ENCODE measurements around the gene RPS15.
"Not testable (repeated sequence)": the region's sequence is repeated elsewhere in the genome, so short reads cannot be mapped to it uniquely, and the experiment has no call there.

The RPS15 gene

DNA sequence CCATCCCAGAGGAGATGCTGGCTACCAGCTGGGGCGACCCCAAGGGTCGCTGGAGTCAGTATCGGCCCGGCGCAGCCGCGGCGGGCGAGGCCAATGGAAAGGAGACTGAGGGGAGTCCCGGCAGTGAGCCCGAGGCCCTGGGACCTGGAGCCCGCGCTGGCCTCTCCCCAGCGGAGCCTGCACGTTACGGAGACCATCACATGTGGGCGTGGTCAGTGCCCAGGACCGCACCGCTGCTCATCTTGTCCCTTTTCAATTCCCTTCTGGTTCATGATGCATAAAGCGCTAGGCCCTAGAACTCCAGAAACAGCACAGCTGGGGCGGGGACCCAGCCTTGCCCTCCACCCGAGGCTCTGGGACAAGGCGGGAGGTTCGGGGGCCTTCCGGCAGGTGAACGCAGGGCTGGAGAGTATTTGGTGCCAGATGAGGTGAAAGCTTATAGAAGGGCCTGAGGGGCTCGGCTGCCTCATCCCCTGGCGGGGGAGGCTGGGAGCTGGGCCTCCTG is 32.9 kb downstream of the RPS15 start:
- DNase-seq = no peak

DNA sequence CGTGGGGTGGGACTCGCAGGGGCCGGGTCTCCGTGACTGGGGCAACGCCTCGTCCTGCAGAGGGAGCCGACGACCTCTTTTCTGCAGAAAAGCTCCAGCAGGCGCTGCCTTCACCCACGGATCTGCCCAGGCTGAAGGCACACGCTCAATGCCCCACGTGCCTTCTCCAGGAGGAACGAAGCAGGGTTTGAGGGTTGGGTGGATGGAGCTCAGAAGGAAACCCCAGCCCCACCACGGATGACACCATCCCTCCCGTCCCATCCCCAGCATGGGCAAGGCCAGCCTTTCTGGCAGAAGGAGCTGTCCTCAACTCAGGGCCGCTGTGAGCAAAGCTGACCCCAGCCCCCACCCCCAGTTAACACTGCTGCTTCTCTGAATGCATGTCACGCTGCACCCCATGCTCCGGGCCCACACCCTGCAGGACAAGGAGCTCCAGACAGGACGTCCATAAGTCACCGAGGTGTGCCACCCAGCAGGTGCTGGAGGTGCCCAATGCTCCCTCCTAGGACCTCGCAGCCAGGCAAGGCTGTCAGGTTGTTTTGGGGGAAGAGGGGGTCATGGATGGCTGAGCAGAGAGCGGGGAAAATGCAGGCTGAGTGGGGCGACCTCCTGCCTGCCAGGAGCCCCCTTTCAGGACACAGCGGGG is 33.4 kb downstream of the RPS15 start:
- DNase-seq = no peak

DNA sequence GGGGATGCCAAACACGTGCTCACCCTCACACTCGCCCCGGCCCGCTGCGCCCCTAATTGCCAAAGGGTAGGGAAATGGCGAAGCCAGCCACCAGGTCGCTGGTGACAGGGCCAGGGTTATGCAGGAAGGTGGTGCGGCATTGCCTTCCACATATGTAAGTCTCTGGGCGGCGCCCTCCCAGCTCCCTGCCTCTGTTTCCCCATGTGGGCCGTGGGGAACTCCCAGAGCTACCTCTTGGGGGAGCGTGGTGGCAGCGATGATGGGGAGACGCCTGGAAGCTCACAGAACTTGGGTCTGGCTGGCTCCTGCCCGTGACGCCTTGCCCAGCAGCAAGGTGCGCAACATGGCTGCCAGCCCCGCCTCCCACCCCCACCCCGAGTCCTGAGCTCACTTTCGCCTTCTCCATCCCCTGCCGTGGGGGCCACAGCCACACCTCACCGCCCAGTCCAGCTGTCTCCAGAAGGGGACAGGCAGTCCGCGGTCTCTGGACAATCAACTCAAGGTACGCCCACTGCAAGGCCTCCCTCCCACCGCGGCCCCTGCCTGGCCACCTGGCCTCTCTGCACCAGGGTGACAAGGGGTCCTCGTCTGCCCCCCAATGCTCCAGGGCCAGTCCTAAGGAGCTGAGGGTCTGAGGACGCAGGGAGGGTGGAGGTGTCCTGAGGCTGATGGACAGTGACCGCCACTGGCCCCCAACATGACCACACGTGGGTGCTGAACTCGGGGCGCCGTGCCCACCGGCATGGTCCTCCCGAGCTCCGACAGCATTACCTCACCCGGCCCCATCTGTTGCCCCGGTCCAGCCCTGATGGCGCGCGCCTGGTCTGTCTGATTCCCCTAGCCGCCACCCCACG is 34.3 kb downstream of the RPS15 start:
- DNase-seq = no peak

DNA sequence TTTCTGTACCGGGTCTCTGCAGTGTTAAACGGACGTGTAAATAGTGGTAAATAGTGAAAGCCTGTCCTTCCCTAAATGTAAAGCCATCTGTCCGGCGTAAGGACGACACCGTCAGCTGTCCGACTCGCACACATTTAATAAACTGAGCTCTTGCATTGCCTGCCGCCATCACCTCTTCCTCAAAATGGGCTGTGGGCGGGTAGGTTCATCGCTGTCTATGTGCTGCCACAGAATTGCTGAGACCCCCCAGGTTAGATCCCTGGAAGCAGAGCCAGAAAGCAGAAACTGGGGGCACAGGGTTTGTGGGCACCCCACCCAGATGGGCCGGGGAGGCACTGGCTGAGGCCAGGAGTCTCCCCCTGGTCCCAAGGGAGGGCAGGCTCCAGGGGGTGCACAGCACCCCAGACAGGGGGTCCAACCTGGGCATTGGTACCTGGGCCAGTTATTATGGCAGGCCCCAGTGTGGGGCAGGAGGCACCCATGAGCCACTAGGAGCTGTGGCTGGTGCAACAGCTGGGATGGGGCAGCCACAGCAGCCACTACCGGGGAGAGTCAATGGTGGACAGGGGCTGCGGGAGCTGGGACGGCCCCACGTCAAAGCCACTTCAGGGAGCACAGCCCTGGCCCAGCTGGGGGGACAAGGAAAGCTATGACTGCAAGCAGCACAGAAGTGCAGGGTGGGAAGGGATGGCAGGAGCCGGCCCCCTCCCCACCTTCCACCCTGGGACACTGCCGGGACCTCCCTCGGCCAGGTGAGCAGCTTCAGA is 35.1 kb downstream of the RPS15 start:
- DNase-seq = no peak

DNA sequence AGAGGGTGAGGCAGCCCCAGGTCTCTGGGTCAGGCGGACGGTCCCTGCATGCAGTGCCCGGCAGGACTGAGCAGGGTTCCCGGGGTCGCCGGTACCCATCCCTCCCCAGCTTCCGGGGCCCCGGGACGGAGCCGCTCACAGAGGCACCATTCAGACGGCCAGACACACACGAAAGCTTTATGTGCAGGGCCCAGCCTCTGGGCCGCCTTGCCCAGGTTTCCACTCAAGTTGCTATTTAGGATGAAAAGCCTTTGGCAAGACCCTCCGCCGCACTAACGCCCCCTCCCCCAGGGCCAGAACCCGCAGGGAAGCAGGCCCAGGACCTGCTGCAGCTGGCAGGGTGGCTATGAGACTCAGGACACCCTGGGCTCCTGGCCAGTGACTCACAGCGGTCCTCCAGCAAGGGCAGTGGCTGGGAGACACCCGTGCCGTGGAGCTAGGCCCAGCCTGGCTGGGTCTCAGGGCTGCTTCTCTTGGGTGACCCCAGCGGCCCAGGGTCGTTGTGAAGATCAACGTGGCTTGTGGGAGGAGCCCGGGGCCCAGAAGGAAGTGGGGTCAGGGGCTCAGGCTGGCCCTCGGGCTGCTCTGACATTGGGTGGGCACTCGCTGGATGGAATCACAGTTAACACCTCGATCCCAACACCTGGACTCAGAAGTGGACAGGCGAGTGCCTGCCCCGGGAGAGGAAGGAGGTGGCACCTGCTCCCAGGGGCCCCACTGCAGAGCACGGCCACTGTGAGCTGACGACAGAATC is 36.0 kb downstream of the RPS15 start:
- DNase-seq = no peak

- DNase-seq = no peak
Observed at GRCh38 chr19:1474765-1475351, 36.7 kb downstream of the RPS15 start.

GRCh38 chr19:1475751-1476437 is 37.7 kb downstream of the RPS15 start:
- DNase-seq = no peak

- DNase-seq = not testable (repeated sequence)
Observed at GRCh38 chr19:1477056-1477455, 38.9 kb downstream of the RPS15 start.

DNA sequence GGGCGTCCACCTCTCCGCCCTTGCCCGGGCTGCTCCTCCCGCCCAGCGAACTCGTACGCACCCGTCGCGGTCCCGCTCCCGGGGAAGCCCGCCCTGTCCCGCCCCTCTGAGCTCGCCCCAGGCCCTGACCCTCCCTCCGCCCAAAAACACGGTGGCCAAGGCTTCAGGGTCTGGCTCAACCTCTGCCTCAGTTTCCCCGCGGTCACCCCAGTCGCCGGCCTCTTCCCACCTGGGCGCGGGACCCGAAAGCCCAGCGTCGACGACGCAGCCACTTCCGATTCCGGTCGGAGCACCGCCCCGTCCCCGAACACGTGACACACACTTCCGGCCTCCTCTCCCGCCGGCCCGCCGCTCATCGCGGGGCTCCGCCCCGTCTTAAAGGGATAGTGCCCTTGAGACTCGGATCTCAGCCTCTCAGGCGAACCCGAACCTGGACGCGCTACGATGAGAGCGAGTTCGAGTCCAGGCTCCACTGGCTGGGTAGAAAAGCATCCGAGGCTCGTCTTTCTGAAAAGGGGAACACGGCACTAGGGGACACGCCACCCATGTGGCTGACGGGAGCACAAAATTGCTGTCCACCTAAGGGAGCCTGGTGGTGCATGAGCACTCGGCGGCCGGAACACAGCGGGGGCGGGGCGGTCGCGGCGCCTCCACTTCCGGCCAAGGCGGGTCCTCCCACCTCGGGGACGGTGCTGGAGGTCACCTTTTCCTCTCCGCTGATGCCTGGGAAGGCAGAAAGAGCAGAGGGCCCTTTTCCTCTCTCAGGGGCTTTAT is 40.9 kb downstream of the RPS15 start, which contains the start of gene C19orf25:
TSS of gene C19orf25 (minus strand) at position 282 of the 774 bp plus-strand sequence. CDS start 312 bp downstream, outside the sequence.
- peak; percentile 94 for DNase-seq

DNA sequence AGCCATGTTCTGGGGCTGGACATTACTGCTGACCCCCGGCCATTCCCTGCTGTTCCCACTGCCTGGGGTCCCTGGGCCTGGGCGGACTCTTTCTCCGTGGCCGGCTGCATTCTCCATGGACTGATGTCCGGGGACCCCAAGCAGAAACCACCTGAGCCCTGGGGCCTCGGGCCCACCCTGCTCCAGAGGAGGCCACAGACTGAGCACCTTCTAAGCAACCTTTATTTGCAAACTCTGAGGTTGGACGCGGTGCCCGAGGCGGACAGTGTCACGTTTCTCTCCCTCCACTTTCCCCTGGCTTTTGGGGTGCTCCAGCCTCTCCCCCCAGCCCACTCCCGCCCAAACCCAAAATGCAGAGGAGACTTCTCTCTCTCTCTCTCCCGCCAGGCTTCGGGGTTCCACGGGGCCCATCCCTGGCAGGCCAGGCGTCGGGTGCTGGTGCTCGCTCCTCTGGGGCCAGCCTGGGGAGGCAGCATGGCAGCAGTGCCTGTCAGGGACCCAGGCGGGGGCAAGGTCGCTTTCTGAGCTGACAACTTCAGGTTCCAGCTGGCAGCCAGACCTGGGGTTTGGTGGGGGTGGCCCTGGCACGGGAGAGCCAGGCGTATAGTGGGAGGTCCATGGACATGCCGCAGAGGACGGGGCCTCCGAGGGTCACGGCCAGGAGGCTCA is 43.2 kb downstream of the RPS15 start:
- no peak for DNase-seq

- no peak for DNase-seq
Observed at GRCh38 chr19:1481893-1482360, 43.7 kb downstream of the RPS15 start.

GRCh38 chr19:1482361-1483130 is 44.4 kb downstream of the RPS15 start:
- DNase-seq = no peak

DNA sequence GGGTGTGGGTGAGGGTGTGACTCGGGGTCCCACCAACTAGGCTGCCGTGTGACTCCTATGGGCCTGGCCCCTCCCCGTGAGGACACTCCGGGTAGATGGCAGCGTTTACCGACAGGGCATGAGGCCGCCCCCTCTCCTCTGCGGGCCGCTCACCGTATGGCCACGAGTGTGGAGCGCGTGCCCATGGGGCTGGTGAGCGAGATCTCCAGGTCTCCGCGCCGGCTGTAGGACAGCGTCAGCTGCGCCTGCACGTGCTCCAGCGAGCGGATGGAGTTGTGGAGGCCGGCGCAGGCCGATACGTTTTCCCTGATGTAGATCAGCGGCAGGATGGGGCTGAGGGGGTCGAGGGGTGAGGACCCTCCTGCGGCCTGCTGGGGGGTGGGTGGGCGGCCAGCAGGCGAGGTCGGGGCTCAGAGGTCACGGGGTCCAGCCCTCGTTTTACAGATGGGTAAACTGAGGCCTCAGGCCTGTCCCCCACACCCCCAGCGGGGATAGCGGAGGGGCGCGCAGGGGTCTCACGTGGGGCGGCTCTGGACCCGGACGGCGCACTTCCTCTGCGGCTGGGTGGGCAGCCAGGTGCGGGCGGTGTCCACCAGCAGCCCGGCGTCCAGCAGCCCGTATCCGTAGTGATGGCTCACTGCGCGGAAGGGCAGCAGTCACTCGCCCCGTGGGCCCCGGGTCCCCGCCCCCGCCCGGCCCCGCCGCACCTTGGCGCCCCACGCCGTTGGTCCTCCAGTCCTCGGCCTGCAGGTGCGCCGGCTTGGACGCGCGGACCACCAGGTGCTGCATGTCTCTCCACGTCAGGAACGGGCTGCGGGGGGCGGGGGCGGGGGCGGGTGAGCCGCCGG is 45.2 kb downstream of the RPS15 start:
- no peak for DNase-seq

GRCh38 chr19:1483979-1484428 is 45.8 kb downstream of the RPS15 start:
- DNase-seq = no peak

DNA sequence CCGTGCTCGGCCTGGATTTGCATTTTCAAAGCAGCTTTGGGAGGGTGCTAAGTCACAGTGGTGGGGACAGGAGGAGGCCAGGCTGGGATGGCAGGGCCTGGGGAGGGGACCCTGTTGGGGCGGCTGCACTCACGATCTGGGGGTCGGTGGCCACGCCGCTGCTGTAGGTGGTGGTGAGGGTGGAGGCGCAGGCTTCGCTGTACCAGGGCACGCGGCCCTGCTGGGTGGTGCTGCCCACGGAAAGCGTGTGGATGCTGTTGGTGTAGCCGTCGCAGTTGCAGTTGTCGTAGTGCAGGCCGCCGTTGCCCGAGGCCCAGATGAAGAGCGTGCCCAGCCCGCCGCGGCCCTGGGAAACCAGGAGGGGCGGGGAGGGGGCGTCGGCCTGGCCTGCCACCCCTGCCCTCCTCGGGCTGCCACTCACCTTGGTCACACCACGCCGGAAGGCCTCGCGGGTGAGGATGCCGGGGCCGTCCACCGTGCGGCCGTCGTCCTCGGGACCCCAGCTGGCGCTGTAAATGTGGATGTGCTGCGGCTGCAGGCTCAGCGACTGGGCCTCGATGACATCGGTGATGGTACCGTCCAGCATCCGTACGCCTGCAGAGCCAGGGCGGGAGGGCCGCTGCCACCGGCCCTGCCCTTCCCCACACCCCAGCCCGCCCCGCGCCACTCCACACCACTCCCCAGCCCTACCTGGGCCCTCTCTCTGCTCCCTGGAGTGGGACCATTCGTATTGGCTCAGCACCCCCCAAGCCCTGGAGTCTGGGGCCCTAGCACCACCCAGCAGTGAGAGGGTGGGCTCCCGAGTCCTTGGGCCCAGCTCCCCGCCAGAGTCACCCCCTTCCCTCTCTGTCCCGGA is 48.8 kb downstream of the RPS15 start:
- no peak for DNase-seq

DNA sequence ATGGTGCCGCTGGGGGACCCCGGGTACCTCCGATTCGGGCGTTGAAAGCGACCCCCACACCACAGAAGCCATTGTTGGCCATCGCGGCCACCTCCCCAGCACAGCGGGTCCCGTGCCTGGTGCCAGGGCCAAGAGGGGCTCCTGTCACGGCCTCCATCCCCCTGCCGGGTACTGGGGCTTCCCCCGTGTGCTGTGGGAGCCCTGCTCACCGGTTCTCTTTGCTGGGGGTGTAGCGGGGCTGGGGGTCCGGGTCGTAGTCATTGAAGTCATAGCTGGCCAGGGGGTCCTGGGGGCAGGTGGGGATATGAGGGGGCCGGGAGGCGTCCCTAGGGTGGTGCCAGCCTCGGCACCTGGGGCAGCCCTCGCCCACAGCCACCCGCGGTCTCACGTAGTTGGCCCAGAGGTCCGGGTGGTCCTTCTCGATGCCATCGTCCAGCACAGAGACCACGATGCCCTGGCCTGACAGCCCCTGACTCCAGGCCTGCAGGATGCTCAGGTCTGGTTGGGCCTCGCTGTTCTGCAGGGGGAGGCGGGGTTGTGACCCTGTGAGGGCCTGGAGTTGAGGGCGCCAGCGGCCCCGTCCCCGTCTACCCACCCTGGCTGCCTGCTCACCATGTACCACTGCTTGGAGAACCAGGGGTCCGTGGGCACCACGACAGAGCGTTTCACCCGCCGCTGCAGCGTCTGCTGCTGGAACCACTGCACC is 49.5 kb downstream of the RPS15 start:
- no peak for DNase-seq

- DNase-seq = no peak
Observed at GRCh38 chr19:1488282-1488601, 50.0 kb downstream of the RPS15 start.
